Tibial artery (tissue), 4 donors: ENCODE data around the gene PHRF1.

Experiments used
- DNase-seq, 2 donors: peaks; one replicate each; pipeline ENCODE4 v3.0.0-alpha.2; 2019
- H3K27ac ChIP-seq, 2 donors: fragments of 200-600 bp; sonication (generic) in 1 of 2; 1 replicate in 1 of 2; 2 replicates in 1 of 2; pipeline ENCODE4 v1.5.1; 2018 to 2019; ENCODE audit warnings: mild to moderate bottlenecking in 1 of 2
- H3K27me3 ChIP-seq, 2 donors: fragments of 200-600 bp; sonication (generic) in 1 of 2; one replicate each; pipeline versions ENCODE4 v1.5.1 to v1.6.0; 2016 to 2019
- H3K36me3 ChIP-seq, 3 donors: fragments of 200-600 bp; sonication (generic) in 2 of 3; one replicate each; pipeline ENCODE4 v1.5.1; 2016 to 2019; ENCODE audit warnings: mild to moderate bottlenecking in 2 of 3
- H3K4me1 ChIP-seq, 4 donors: fragments of 200-600 bp; sonication (generic) in 2 of 4; 1 replicate in 3 of 4; 2 replicates in 1 of 4; pipeline ENCODE4 v1.5.1; 2016 to 2019
- H3K4me3 ChIP-seq, 2 donors: fragments of 200-600 bp; sonication (generic) in 1 of 2; 1 replicate in 1 of 2; 2 replicates in 1 of 2; pipeline ENCODE4 v1.5.1; 2018 to 2019; ENCODE audit warnings: mild to moderate bottlenecking in 2 of 2
- H3K9me3 ChIP-seq, 3 donors: fragments of 200-600 bp; sonication (generic) in 1 of 3; one replicate each; pipeline ENCODE4 v1.5.1; 2016 to 2019
- intact Hi-C: fragments of 100-400 bp; cut with DNase I; formaldehyde crosslinking; loops from one replicate; pipeline ENCODE4 v1.15.0; 2023; ENCODE audit warnings: low total_unique reads
- TF ChIP-seq, protein P1 (sequence below), 2 experiments: fragments of 200-600 bp in 1 of 2; fragments of 450-650 bp in 1 of 2; IDR thresholded peaks; one replicate each; pipeline ENCODE4 v1.5.1; 2017 to 2019; ENCODE audit warnings: antibody characterized with exemption in 2 of 2, mild to moderate bottlenecking in 1 of 2, moderate library complexity in 1 of 2

Gene PHRF1

GRCh38 chr11:557328-558132, 18.7 kb upstream of the PHRF1 start:
- Histone ChIP-seq H3K4me1 (peaks cover 0 to 48% (median 31%) of the 10 kb centered on the region in 4 donors), H3K27me3 (peaks cover 13 to 72% of the 10 kb centered on the region in 2 donors)

GRCh38 chr11:558503-558902, 17.8 kb upstream of the PHRF1 start:
- intact Hi-C loops = no loop called here
- no peak for DNase-seq
- Histone ChIP-seq H3K27ac (no peak overlapping the region), H3K27me3 (peaks cover 13 to 62% of the 10 kb centered on the region in 2 donors), H3K36me3 (no peaks in the 10 kb centered on the region), H3K4me3 (no peak overlapping the region), H3K9me3 (no peaks in the 10 kb centered on the region), H3K4me1 (peaks cover 0 to 50% (median 31%) of the 10 kb centered on the region in 4 donors)
- TF ChIP-seq, protein P1, sequence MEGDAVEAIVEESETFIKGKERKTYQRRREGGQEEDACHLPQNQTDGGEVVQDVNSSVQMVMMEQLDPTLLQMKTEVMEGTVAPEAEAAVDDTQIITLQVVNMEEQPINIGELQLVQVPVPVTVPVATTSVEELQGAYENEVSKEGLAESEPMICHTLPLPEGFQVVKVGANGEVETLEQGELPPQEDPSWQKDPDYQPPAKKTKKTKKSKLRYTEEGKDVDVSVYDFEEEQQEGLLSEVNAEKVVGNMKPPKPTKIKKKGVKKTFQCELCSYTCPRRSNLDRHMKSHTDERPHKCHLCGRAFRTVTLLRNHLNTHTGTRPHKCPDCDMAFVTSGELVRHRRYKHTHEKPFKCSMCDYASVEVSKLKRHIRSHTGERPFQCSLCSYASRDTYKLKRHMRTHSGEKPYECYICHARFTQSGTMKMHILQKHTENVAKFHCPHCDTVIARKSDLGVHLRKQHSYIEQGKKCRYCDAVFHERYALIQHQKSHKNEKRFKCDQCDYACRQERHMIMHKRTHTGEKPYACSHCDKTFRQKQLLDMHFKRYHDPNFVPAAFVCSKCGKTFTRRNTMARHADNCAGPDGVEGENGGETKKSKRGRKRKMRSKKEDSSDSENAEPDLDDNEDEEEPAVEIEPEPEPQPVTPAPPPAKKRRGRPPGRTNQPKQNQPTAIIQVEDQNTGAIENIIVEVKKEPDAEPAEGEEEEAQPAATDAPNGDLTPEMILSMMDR (IDR thresholded peaks at IDR 0.05) = no peak

More at GRCh38 chr11:557328-558132, 18.7 kb upstream of the PHRF1 start:
- H3K27ac ChIP-seq = no peak overlapping the region
- no peak for DNase-seq
- TF ChIP-seq, protein P1 (IDR thresholded peaks at IDR 0.05) = no peak
- no peaks in the 10 kb centered on the region for H3K9me3 ChIP-seq
- intact Hi-C loops = no loop called here
- H3K4me3 ChIP-seq = no peak overlapping the region
- no peaks in the 10 kb centered on the region for H3K36me3 ChIP-seq

DNA sequence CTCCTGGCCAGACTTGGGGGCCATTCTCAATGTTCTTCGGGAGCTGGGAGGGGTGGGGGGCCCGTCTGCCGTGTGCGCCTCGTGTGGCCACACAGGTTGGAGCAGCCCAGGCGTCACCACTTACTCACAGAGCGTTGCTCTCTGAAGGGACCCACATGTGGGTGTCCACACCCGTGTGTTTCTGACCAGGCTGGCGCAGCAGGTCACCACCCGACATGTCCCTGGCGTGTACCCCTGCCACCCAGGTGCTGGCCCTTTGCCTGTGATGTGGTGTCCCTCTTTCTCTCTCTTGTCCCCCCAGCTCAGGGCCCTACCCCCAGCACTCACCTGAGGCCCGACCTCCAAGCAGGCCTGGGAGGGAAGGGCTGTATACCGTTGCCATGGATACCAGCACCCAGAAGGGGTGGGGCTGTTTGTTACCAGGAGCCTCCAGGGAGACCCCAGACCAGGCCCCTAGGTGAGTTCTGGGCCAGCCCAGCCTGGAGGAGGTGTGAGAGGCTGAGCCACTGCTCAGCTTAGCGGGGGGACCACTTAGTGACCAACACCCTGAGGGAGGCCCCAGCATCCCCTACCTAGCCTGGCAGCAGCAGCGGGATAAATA, 17.1 kb upstream of the PHRF1 start:
- intact Hi-C loops = no loop called here
- Histone ChIP-seq H3K27ac (no peak overlapping the region), H3K4me3 (no peak overlapping the region), H3K4me1 (peaks cover 0 to 52% (median 31%) of the 10 kb centered on the region in 4 donors), H3K36me3 (no peaks in the 10 kb centered on the region), H3K9me3 (no peaks in the 10 kb centered on the region), H3K27me3 (peaks cover 13 to 56% of the 10 kb centered on the region in 2 donors)
- DNase-seq = no peak
- TF ChIP-seq, protein P1 (IDR thresholded peaks at IDR 0.05) = no peak

- intact Hi-C loops = no loop called here
- Histone ChIP-seq H3K9me3 (no peaks in the 10 kb centered on the region), H3K27ac (peak overlapping the region; percentile 25 to 35), H3K4me3 (peak overlapping the region; percentile 58 to 96), H3K4me1 (peaks cover 0 to 47% (median 26%) of the 10 kb centered on the region in 4 donors), H3K27me3 (peaks cover 10 to 49% of the 10 kb centered on the region in 2 donors), H3K36me3 (no peaks in the 10 kb centered on the region)
- no peak for DNase-seq
- TF ChIP-seq, protein P1 (IDR thresholded peaks at IDR 0.05) = no peak
Measured at GRCh38 chr11:559712-560304, 16.5 kb upstream of the PHRF1 start.

GRCh38 chr11:560305-561147, 15.7 kb upstream of the PHRF1 start, which contains the start of the genes LMNTD2 and RASSF7:
Gene LMNTD2 (minus strand): TSS chr11:560738. CDS start chr11:560716, 22 bp downstream.
Gene RASSF7 (plus strand): TSS chr11:560970. CDS start chr11:561769, 799 bp downstream.
- H3K9me3 ChIP-seq = no peaks in the 10 kb centered on the region
- no peaks in the 10 kb centered on the region for H3K36me3 ChIP-seq
- H3K27me3 ChIP-seq = peaks cover 5 to 42% of the 10 kb centered on the region in 2 donors
- peak; percentile 85 to 94 for DNase-seq
- peaks cover 0 to 40% (median 19%) of the 10 kb centered on the region in 4 donors for H3K4me1 ChIP-seq
- peak within 1 kb of the TSS; percentile 25 to 35 for H3K27ac ChIP-seq
- TF ChIP-seq, protein P1 (IDR thresholded peaks at IDR 0.05) = no peak
- peak within 1 kb of the TSS; percentile 58 to 96 for H3K4me3 ChIP-seq
- intact Hi-C loops = no loop called here
